ENCODE results near the gene PPP6R1.
"Not testable (repeated sequence)": the region's sequence is repeated elsewhere in the genome, so short reads cannot be mapped to it uniquely, and the experiment has no call there.

PPP6R1 gene

DNA sequence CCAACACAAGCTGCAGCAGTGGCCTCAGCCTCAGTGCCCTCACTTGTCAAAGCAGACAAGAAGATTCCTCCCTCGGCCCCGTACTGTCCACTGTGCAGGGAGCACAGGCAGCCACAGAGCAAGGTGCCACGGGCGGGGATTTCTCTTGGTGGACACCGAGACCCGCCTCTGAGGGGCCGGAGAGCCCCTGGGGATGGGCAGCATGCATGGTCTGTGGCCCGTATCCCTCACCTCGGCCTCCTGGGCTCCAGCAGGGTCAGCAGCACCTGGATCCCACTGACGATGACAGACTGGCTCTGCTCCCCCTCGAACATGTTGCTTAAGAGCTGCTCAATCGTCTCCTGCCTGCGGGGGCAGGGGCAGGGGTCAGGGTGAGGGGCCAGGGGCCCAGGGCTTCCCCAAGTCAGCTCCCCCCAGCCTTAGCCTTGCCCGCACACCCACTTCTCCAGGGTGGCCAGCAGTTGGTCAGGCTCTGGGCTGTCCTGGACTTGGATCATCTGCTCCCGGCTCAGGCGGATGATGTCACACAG is 16.8 kb downstream of the PPP6R1 start:
- DNase-seq, result no peak

DNA sequence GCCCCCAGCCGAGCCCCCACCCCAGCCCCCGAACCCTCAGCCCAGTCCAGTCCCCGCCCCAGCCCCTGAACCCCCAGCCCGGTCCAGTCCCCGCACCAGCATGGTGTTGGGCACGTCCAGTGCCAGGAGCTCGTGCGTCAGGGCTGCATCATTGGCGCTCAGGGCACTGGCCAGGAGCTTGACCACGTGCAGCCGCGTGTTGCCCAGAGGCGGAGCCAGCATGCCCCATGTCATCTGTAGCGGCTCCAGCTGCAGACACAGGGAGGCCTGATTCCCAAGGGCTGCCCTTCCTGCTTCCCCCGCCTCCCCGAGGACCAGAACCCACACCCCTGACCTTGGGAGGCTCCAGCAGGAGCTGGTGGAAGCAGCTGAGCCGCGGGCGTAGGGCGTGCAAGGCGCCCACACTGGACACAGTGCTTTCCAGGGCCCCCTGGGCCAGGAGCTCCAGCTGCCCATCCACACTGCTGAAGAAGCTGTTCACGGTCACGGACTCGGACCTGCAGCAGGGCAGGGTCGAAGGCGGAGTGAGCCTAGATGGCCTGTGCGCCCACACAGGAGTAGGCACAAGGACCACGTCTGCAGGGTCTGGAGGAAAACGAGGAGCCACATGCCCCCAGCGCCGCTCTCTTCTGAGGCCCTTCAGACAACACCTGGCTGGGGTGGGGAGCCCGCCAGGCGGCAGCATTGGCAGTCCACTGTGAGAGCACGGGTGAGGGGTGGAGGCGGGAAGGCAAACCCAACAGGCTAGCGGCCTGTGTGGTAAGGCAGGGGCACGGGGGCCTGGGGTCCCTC is 17.5 kb downstream of the PPP6R1 start:
- no peak for DNase-seq

GRCh38 chr19:55240713-55241020 is 18.1 kb downstream of the PPP6R1 start:
- DNase-seq, result no peak

DNA sequence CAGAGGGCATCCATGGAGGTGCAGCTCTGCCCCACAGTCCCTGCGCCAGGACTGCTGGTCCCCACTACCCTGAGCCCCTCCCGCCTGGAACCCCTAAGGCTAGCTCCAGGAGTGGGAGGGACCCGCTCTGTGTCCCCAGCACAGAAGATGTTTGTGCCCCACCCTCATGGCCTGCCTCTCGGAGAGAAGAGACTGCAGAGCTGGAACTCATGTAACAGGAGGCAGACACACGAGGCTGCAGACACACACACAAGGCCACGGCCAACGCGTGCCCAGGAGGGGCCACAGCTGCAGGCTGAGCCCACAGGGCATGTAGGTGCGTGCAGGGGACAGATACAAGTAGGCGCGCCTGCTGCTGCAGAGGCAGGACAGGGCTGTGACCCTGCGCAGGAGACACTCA is 19.8 kb downstream of the PPP6R1 start:
- DNase-seq, result no peak

- no peak for DNase-seq
Measured at GRCh38 chr19:55238030-55238429, 20.8 kb downstream of the PPP6R1 start.

DNA sequence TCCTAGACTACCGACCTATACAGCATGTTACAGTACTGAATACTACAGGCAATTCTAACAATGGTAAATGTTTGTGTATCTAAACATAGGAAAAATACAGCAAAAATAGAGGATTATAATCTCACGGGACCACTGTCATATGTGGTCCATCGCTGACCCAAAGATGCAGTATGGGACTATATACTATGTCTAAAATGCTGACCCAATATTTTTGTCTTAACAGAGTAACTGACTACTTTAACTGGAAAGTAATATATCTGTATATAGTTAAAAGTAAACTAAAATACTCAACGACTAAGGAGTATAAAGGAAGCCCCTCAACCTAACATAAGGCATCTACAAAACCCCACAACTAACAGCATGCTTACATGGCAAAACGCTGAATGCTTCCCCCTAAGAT is 25.8 kb downstream of the PPP6R1 start:
- no peak for DNase-seq

DNA sequence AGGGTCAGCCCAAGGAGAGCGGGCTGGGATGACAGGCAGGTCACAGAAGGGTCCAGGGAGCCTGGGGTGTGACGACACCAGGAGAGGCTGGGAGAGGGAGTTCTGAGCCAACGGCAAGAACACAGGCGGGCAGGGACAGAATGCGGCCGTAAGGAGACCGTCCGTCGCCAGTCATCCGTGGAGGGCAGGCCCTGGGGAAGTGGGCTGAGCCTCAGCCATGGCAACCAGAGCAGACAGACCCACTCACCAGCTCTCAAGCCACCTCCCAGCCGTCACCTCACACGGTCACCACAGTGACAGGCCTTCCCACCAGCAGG is 26.6 kb downstream of the PPP6R1 start:
- no peak for DNase-seq

- DNase-seq, result no peak
Measured at GRCh38 chr19:55231391-55232285, 27.2 kb downstream of the PPP6R1 start.

DNA sequence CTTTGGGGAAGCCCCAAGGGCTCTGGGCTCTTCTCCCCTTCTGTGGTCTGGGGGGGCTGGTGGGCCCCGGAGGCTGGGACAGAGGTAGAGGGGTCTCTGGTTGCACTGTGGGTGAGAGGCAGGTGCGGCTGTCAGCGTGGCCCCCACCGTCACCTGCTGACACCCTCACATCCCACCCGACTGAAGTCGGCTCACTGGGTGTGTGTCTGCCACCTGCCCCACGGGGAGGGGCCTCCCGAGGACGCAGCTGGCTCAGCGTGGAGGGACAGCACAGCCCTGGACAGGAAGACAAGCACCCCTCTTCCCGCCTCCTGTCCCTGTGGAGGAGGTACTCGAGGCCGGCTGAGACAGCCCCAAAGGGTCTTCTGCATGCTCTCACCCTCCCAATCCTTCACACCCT is 28.0 kb downstream of the PPP6R1 start:
- DNase-seq, result no peak

- no peak for DNase-seq
Measured at GRCh38 chr19:55230329-55230728, 28.5 kb downstream of the PPP6R1 start.

DNA sequence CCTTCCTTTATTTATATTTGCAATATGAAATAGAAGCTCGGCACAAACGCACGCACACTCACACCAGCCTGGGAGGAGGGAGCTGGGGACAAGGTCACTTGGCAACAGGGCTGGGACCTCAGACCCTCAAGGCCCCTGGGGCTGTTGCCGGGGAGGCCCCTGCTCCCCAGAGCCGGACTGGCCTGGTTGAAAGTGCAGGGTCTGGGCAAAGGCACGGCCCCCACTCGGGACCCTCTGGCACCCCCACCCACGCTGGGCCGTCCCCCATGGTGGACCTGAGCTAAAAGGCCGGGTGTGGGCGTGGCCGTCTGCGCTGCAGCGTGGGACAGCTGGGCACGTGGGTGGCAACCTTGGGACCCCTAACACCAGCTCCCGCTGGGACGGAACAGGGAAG is 29.0 kb downstream of the PPP6R1 start:
- no peak for DNase-seq

GRCh38 chr19:55229145-55229788 is 29.6 kb downstream of the PPP6R1 start:
- DNase-seq, result no peak

- DNase-seq, result no peak
Measured at GRCh38 chr19:55228403-55229031, 30.3 kb downstream of the PPP6R1 start, which contains the start of gene TMEM86B. Gene TMEM86B, minus strand, starts transcription at chr19:55228763. Its CDS starts 22 bp downstream, at chr19:55228741.

DNA sequence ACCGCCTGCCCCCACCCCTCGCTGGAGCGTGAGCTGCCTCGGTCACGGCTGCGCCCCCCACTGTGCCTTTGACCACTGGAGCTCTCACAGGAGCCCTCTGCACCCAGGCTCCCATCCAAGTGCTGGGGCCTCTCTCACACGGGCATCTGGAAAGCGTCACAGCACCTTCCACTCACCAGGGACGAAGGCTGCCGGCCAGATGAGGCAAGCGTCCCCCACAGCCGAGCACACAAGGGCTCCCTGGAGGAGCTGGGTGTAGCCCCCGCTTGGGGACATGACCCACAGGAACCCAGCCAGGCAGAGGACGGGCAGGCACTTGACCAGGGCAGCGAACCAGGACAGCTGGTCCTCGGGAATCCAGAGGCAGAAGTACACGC is 30.8 kb downstream of the PPP6R1 start:
- no peak for DNase-seq

DNA sequence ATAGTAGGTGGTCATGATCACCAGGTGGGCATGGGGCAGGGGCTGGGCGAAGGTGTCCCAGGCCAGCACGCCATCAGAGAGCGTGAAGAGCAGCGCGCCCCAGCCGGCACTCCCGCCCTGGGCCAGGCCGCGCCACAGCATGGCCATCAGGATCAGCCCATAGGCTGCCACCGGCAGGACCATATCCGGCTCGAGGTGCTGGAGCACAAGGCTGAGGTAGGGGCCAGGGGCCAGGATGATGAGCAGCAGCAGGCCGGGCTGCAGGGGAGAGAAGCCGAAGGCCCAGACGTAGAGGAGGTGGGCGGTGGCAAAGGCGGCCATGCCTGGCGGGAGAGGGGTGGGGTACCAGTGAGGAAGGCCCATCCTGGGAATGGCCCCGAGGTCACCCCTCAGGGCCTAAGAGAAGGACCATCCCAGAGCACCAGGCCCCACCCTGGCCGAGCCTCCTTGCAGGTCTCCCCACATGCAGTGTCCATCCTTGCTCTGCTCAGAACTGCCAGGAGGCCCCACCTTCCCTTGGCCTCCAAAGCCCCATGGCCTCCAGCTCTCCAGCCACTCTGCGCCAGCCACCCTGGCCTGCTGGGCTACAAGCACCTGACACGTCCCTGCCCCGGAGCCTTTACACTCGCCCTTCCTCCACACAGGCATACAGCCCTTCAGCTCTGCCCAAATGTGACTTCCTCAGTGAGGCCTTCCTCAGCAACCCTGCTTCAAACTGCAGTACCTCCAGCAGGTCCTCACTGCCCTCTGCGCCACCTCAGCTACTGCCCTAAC is 31.4 kb downstream of the PPP6R1 start:
- no peak for DNase-seq

DNA sequence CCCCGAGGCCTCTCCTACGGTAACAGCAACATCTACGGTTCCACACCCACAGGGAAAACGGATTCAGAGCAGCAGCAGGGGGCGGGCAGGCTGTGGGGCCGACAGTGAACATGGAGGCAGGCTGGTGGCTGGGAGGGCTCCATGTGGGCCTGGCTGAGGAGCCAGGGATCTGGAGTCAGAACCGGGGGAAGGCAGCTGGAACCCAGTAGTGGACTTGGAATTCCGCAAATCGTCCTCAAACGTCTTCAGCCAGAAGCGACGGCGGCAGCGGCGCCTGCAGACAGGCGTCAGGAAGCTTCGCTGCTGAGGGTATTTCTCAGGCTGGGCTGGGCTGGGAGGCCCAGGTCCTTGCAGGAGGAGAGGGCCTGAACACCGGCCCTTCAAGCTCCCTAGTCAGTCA is 32.0 kb downstream of the PPP6R1 start:
- no peak for DNase-seq

- DNase-seq, result no peak
Measured at GRCh38 chr19:55226273-55226672, 32.5 kb downstream of the PPP6R1 start.

DNA sequence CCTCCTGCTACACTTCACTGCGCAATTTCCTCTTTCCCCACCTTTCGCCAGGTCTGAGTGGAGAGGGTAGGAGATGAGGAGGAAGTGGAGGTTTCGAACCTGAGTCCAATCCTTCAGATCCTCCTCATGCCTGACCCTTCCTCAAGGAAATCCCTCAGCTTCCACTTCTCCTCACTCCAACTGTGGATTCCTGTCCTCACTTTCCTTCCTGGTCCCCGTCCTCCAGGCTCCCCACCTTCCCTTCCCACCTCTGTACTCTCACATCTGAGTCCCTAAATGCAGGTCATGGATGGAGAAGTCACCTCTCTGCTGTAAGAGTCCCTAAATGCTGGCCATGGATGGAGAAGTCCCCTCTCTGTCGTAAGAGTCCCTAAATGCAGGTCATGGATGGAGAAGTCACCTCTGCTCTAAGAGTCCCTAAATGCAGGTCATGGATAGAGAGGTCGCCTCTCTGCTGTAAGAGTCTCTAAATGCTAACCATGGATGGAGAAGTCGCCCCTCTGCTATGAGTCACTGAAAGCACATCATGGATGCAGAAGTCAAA is 33.3 kb downstream of the PPP6R1 start:
- DNase-seq, result no peak

DNA sequence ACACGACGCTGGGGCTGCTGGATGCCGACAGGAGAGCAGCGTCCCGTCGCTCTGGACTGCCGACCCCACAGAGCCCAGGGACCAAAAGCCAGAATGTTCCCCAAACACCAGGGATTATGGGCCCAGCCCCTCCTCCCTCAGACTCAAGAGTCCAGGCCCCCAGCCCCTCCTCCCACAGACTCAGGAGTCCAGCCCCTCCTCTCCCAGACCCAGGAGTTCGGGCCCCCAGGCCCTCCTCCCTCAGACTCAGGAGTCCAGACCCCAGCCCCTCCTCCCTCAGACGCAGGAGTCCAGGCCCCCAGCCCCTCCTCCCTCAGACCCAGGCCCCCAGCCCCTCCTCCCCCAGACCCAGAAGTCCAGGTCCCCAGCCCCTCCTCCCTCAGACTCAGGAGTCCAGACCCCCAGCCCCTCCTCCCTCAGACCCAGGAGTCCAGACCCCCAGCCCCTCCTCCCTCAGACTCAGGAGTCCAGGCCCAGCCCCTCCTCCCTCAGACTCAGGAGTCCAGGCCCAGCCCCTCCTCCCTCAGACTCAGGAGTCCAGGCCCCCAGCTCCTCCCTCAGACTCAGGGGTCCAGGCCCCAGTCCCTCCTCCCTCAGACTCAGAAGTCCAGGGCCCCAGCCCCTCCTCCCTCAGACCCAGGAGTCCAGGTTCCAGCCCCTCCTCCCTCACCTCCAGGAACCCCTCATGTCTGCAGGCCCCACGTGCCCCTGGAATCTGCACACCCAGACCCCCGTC is 34.0 kb downstream of the PPP6R1 start:
- not testable (repeated sequence) for DNase-seq

DNA sequence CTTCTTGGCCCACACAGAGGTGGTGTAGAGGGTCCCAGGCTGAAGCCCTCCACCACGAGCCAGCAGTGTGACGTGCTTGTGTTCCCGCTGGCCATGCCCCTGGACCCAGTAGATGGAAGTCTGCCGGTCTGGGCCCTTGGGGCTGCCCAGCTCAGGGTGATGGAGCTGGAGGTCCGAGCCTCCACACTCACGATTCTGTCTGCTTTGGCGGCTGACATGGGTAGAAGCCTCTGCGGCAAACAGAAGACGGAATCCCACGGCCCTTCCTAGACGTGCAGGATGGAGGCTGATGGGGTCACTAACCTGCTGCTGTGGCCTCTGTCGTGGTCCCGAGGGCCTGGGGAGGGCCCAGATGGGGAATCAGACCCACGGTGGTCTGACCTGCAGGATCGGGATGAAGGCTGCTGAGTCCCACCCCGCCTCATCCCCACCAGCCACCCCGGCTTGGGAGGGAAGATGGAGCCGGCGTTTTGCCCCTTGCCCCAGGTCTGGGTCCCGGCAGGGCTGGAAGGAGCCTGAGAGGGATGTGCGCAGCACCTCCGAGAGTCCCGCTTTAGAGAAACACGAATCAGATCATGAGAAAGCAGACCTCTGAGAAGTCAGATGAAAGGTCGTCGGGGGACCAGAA is 34.7 kb downstream of the PPP6R1 start:
- DNase-seq, result no peak
